CD4-positive, CD25-positive, alpha-beta regulatory T cell (primary cell): ENCODE data around the gene ENPP3. TPM values are rescaled to one million over a fixed set of nuclear protein-coding genes. Genes with fewer than 3 reads are reported as not detected.
"Not testable (repeated sequence)": the region's sequence is repeated elsewhere in the genome, so short reads cannot be mapped to it uniquely, and the experiment has no call there.

Experiments
- ATAC-seq, 2 donors: fragments of 150-1000 bp; cut with Tn5 transposase; one replicate each; pipeline ENCODE4 v1.10.0; 2021; ENCODE audit warnings: low read depth in 2 of 2, moderate number of reproducible peaks in 2 of 2, moderate library complexity in 1 of 2
- DNase-seq, 3 donors: peaks; one replicate each; pipeline versions ENCODE4 v3.0.0 to v3.0.0-alpha.2; 2012 to 2022; ENCODE audit warnings: mixed read lengths in 1 of 3
- H3K27ac ChIP-seq: one replicate; pipeline ENCODE4 v1.7.0; 2013; ENCODE audit warnings: mild to moderate bottlenecking, low read length; ENCODE audit not compliant: insufficient read depth, poor library complexity, severe bottlenecking
- H3K27me3 ChIP-seq: one replicate; pipeline ENCODE4 v1.7.0; 2013; ENCODE audit warnings: low read length; ENCODE audit not compliant: control insufficient read depth, insufficient read depth
- H3K36me3 ChIP-seq: one replicate; pipeline ENCODE4 v1.7.0; 2013; ENCODE audit warnings: mild to moderate bottlenecking, low read length, moderate library complexity; ENCODE audit not compliant: control insufficient read depth, insufficient read depth
- H3K4me1 ChIP-seq: 2 replicates; pipeline ENCODE4 v1.7.0; 2013; ENCODE audit warnings: mild to moderate bottlenecking, low read length; ENCODE audit not compliant: insufficient read depth, control insufficient read depth, poor library complexity, severe bottlenecking
- H3K4me3 ChIP-seq: one replicate; pipeline ENCODE4 v1.7.0; 2013; ENCODE audit warnings: low read depth, mild to moderate bottlenecking, low read length, moderate library complexity
- H3K9me3 ChIP-seq, 2 experiments: 1 replicate in 1 of 2; 2 replicates in 1 of 2; pipeline ENCODE4 v1.7.0; 2013; ENCODE audit warnings: low read length in 2 of 2, mild to moderate bottlenecking in 1 of 2, moderate library complexity in 1 of 2; ENCODE audit not compliant: control insufficient read depth in 2 of 2
- H3K27ac Mint-ChIP-seq, 3 donors: one replicate each; pipeline ENCODE4 v1.8.0; 2020 to 2022; ENCODE audit warnings: mild to moderate bottlenecking in 3 of 3, mixed read lengths in 3 of 3, moderate library complexity in 2 of 3
- H3K27me3 Mint-ChIP-seq: one replicate; pipeline ENCODE4 v1.8.0; 2022; ENCODE audit warnings: mild to moderate bottlenecking, mixed read lengths
- H3K36me3 Mint-ChIP-seq: one replicate; pipeline ENCODE4 v1.8.0; 2020; ENCODE audit warnings: mixed read lengths
- H3K4me1 Mint-ChIP-seq, 4 donors: one replicate each; pipeline ENCODE4 v1.8.0; 2020 to 2022; ENCODE audit warnings: mixed read lengths in 4 of 4, mild to moderate bottlenecking in 1 of 4
- H3K4me3 Mint-ChIP-seq, 4 donors: one replicate each; pipeline ENCODE4 v1.8.0; 2020 to 2022; ENCODE audit warnings: mild to moderate bottlenecking in 4 of 4, mixed read lengths in 4 of 4, moderate library complexity in 3 of 4
- H3K9me3 Mint-ChIP-seq, 7 donors: one replicate each; pipeline ENCODE4 v1.8.0; 2020 to 2022; ENCODE audit warnings: mixed read lengths in 7 of 7, mild to moderate bottlenecking in 3 of 7, moderate library complexity in 2 of 7
- polyA plus RNA-seq, 4 donors: library from polyadenylated mRNA; unstranded; fragments of 300-500 nt; fragmentation: Illumina TruSeq; gene quantifications; one replicate each; pipeline ENCODE4 v1.2.3, GENCODE V29; 2021
- total RNA-seq: library from RNA; stranded (reverse); gene quantifications from one replicate; pipeline ENCODE4 v1.2.3, GENCODE V29; 2022

Gene ENPP3
- total and polyA plus RNA-seq, 5 donors from 2014 or later: 0.09 to 0.60 (median 0.32) TPM; not detected in 2

GRCh38 chr6:131710917-131711316 is 73.8 kb downstream of the ENPP3 start, which contains the start of gene CTAGE9:
TSS of gene CTAGE9 (minus strand) at chr6:131711017. CDS start at chr6:131711017, 0 bp downstream.
- not testable (repeated sequence) for H3K36me3 ChIP-seq, H3K9me3 ChIP-seq, H3K36me3 Mint-ChIP-seq, H3K27ac ChIP-seq, H3K27me3 Mint-ChIP-seq, H3K4me1 ChIP-seq, H3K4me3 ChIP-seq, H3K27ac Mint-ChIP-seq, H3K9me3 Mint-ChIP-seq, H3K27me3 ChIP-seq, H3K4me3 Mint-ChIP-seq, DNase-seq, H3K4me1 Mint-ChIP-seq, ATAC-seq

DNA sequence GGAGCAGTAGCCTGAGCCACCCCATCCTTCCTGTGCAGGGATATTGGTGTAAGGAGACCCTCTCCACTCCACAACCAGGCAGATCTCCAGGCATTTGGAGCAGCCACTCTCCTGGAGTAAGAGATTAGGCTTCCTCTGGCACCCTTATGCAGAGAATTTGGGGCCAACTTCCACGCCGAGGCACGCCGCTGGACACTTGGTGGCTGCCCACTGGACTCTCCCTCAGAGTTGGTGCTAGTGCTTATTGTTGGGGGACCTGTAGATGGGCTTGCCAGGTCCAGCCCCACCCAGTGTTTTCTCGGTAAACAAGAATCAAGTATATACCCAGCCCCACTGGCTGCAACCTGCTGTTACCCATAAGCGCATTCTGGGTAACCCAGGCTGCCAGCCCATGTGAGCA is 78.5 kb downstream of the ENPP3 start:
- not testable (repeated sequence) for H3K27me3 Mint-ChIP-seq, H3K4me1 ChIP-seq, DNase-seq, H3K4me1 Mint-ChIP-seq, H3K27ac Mint-ChIP-seq, H3K27ac ChIP-seq, H3K9me3 ChIP-seq, H3K27me3 ChIP-seq, H3K36me3 ChIP-seq, H3K9me3 Mint-ChIP-seq, H3K36me3 Mint-ChIP-seq, H3K4me3 Mint-ChIP-seq, H3K4me3 ChIP-seq
- ATAC-seq: peak in 1 of 2 donors; percentile 14

DNA sequence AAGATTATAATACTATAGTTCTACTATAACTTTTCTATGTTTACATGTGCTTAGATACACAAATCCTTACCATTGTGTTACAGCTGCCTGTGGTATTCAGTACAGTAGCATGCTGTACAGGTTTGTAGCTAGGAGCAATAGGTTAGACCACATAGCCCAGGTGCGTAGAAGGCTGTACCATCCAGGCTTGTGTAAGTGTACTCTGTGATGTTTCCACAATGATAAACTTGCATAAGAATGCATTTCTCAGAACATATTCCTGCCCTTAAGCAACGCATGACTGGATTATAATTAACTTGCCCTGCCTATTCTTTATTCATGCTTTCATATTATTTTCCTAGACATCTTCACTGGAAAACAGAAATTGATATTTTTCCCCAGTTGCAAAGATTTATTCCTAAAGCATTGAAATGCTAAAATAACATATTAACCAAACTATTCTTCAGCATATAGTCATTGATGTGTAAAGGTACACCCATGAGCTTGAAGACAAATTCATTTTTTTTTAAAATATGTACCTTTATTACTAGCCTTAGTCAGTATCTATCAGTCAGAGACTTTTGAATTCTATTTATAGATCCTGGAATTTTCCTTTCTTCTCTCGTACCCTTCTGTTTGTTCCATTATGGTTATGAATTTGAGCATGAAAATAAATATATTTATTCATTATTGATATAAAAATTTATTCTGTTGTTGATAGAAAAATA is 80.9 kb downstream of the ENPP3 start:
- Histone ChIP-seq H3K27me3 (no peaks in the 10 kb centered on the region), H3K4me3 (no peak overlapping the region), H3K4me1 (no peaks in the 10 kb centered on the region), H3K36me3 (no peaks in the 10 kb centered on the region), H3K9me3 (no peaks in the 10 kb centered on the region), H3K27ac (no peak overlapping the region)
- no peaks in the 10 kb centered on the region for H3K9me3 Mint-ChIP-seq
- H3K4me3 Mint-ChIP-seq: no peak overlapping the region
- H3K27ac Mint-ChIP-seq: no peak overlapping the region
- DNase-seq: no peak
- no peaks in the 10 kb centered on the region for H3K36me3 Mint-ChIP-seq
- H3K27me3 Mint-ChIP-seq: no peaks in the 10 kb centered on the region
- H3K4me1 Mint-ChIP-seq: no peaks in the 10 kb centered on the region
- ATAC-seq: no peak

- no peaks in the 10 kb centered on the region for H3K27me3 ChIP-seq
- no peak overlapping the region for H3K27ac ChIP-seq
- ATAC-seq (no peak), DNase-seq (no peak)
- Mint-ChIP-seq H3K36me3 (no peaks in the 10 kb centered on the region), H3K27me3 (no peaks in the 10 kb centered on the region), H3K9me3 (peaks cover 0 to 2% (median 0%) of the 10 kb centered on the region in 7 donors), H3K4me1 (no peaks in the 10 kb centered on the region), H3K4me3 (no peak overlapping the region), H3K27ac (no peak overlapping the region)
- H3K4me3 ChIP-seq: no peak overlapping the region
- no peaks in the 10 kb centered on the region for H3K9me3 ChIP-seq
- H3K36me3 ChIP-seq: no peaks in the 10 kb centered on the region
- no peaks in the 10 kb centered on the region for H3K4me1 ChIP-seq
These were observed 84.1 kb downstream of the ENPP3 start for GRCh38 chr6:131721161-131721560.

- DNase-seq: peak in 1 of 3 donors; percentile 18
- Histone ChIP-seq H3K27ac (no peak overlapping the region), H3K27me3 (no peaks in the 10 kb centered on the region), H3K36me3 (no peaks in the 10 kb centered on the region), H3K4me1 (no peaks in the 10 kb centered on the region), H3K9me3 (no peaks in the 10 kb centered on the region), H3K4me3 (no peak overlapping the region)
- Mint-ChIP-seq H3K27ac (no peak overlapping the region), H3K4me3 (no peak overlapping the region), H3K36me3 (peaks cover 5% of the 10 kb centered on the region), H3K9me3 (peaks cover 0 to 8% (median 0%) of the 10 kb centered on the region in 7 donors), H3K27me3 (no peaks in the 10 kb centered on the region), H3K4me1 (no peaks in the 10 kb centered on the region)
- ATAC-seq: no peak
These were observed 87.0 kb downstream of the ENPP3 start for GRCh38 chr6:131724114-131724513.

DNA sequence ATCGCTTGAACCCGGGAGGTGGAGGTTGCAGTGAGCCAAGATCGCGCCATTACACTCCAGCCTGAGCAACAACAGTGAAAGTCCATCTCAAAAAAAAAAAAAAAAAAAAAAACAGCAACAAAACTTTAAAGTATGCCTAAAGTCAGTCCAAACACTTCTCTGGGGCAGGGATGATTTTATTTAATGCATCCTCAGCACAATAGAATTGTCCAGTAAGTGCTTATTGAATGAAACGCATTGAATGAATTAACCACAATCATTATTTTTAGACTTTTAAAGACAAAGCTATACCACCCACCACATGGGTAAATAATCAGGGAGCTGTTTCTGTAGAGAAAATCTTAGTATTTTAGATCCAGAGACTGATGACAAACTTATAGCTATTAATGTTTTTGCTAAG is 90.4 kb downstream of the ENPP3 start:
- Histone ChIP-seq H3K36me3 (no peaks in the 10 kb centered on the region), H3K27ac (no peak overlapping the region), H3K4me1 (no peaks in the 10 kb centered on the region), H3K9me3 (no peaks in the 10 kb centered on the region), H3K27me3 (no peaks in the 10 kb centered on the region), H3K4me3 (no peak overlapping the region)
- no peaks in the 10 kb centered on the region for H3K27me3 Mint-ChIP-seq
- DNase-seq (no peak), ATAC-seq (no peak)
- no peaks in the 10 kb centered on the region for H3K4me1 Mint-ChIP-seq
- H3K9me3 Mint-ChIP-seq: peaks cover 0 to 8% (median 0%) of the 10 kb centered on the region in 7 donors
- no peak overlapping the region for H3K4me3 Mint-ChIP-seq
- no peak overlapping the region for H3K27ac Mint-ChIP-seq
- peaks cover 5% of the 10 kb centered on the region for H3K36me3 Mint-ChIP-seq

DNA sequence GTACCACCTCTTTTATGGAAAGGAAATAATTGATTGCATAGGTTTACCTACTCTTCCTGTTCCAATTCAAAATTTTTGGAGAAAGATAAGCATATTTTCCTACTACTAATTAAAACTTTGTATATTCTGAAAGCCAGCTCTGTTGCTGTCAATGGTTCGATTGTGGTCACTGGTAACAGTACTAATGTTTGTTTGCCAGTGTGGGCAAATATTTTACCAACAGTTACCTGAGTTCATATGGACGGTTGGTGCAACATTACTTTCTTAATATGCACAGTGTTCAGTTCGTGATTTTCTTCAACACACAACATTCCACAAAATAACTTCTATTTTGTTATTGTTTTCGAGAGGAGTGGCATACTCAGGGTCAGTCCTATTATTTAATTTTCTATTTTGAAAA is 90.8 kb downstream of the ENPP3 start:
- ATAC-seq: no peak
- H3K27me3 ChIP-seq: no peaks in the 10 kb centered on the region
- no peaks in the 10 kb centered on the region for H3K36me3 ChIP-seq
- Mint-ChIP-seq H3K27ac (no peak overlapping the region), H3K36me3 (peaks cover 5% of the 10 kb centered on the region), H3K9me3 (peaks cover 0 to 8% (median 0%) of the 10 kb centered on the region in 7 donors), H3K4me1 (no peaks in the 10 kb centered on the region), H3K4me3 (no peak overlapping the region), H3K27me3 (no peaks in the 10 kb centered on the region)
- no peaks in the 10 kb centered on the region for H3K4me1 ChIP-seq
- no peak overlapping the region for H3K27ac ChIP-seq
- no peak overlapping the region for H3K4me3 ChIP-seq
- no peak for DNase-seq
- H3K9me3 ChIP-seq: no peaks in the 10 kb centered on the region

- Histone ChIP-seq H3K9me3 (no peaks in the 10 kb centered on the region), H3K27me3 (no peaks in the 10 kb centered on the region), H3K36me3 (no peaks in the 10 kb centered on the region), H3K27ac (no peak overlapping the region), H3K4me1 (no peaks in the 10 kb centered on the region), H3K4me3 (no peak overlapping the region)
- Mint-ChIP-seq H3K4me3 (no peak overlapping the region), H3K4me1 (no peaks in the 10 kb centered on the region), H3K36me3 (peaks cover 5% of the 10 kb centered on the region), H3K9me3 (peaks cover 0 to 8% (median 0%) of the 10 kb centered on the region in 7 donors), H3K27ac (no peak overlapping the region), H3K27me3 (no peaks in the 10 kb centered on the region)
- DNase-seq: no peak
- no peak for ATAC-seq
These were observed 91.3 kb downstream of the ENPP3 start for GRCh38 chr6:131728296-131728939.
